Right lobe of liver (tissue), 4 donors: ENCODE data around the gene CDH13.

Experiments used
- CTCF ChIP-seq, 4 donors: fragments of 200-600 bp in 3 of 4; fragments of 450-650 bp in 1 of 4; IDR thresholded peaks; one replicate each; pipeline versions ENCODE4 v1.5.1 to v1.8.0; 2016 to 2022; ENCODE audit warnings: antibody characterized with exemption in 4 of 4, mild to moderate bottlenecking in 2 of 4
- POLR2A ChIP-seq: fragments of 450-650 bp; IDR thresholded peaks from one replicate; pipeline ENCODE4 v1.6.1; 2017; ENCODE audit warnings: antibody characterized with exemption, mild to moderate bottlenecking
- donor health status: DM: no; HTN: no; CAD: no.
- donor health status: DM: no; HTN: no; CAD: no.
- donor health status: DM: no; HTN: yes; CAD: no.

- TF ChIP-seq CTCF (IDR thresholded peaks at IDR 0.05) (no peak), POLR2A (no peak)
These were observed 431.6 kb downstream of the CDH13 start for GRCh38 chr16:83058376-83058775.
